Thyroid gland (tissue), 4 donors: ENCODE data around the gene CD93. TPM values are rescaled to one million over a fixed set of nuclear protein-coding genes. Genes with fewer than 3 reads are reported as not detected.

ENCODE experiments used
- DNase-seq, 2 donors: peaks; one replicate each; pipeline ENCODE4 v3.0.0-alpha.2; 2019
- H3K27ac ChIP-seq, 3 donors: fragments of 200-600 bp; sonication (generic); 1 replicate in 2 of 3; 2 replicates in 1 of 3; pipeline ENCODE4 v1.5.1; 2016 to 2019; ENCODE audit warnings: mild to moderate bottlenecking in 1 of 3, moderate library complexity in 1 of 3
- H3K27me3 ChIP-seq: fragments of 200-600 bp; sonication (generic); one replicate; pipeline ENCODE4 v1.5.1; 2019
- H3K36me3 ChIP-seq, 2 donors: fragments of 200-600 bp; sonication (generic); one replicate each; pipeline ENCODE4 v1.5.1; 2016 to 2019
- H3K4me1 ChIP-seq, 2 donors: fragments of 200-600 bp; sonication (generic); one replicate each; pipeline ENCODE4 v1.5.1; 2017 to 2019
- H3K4me3 ChIP-seq, 3 donors: fragments of 200-600 bp; sonication (generic); replicated peaks in 1 of 3; 1 replicate in 2 of 3; 2 replicates in 1 of 3; pipeline ENCODE4 v1.5.1; 2016; ENCODE audit warnings: mild to moderate bottlenecking in 1 of 3
- H3K9me3 ChIP-seq: fragments of 200-600 bp; sonication (generic); one replicate; pipeline ENCODE4 v1.5.1; 2017
- POLR2A ChIP-seq, 2 donors: fragments of 450-650 bp; IDR thresholded peaks; one replicate each; pipeline ENCODE4 v1.6.1; 2017; ENCODE audit warnings: antibody characterized with exemption in 2 of 2, mild to moderate bottlenecking in 2 of 2, moderate library complexity in 1 of 2
- WGBS, 2 donors: methylation state at CpG; one replicate each; pipeline ENCODE4 v1.1.5; 2017; 5-methylcytosine and 5-hydroxymethylcytosine counted together
- intact Hi-C: fragments of 100-400 bp; cut with DNase I; formaldehyde crosslinking; loops from one replicate; pipeline ENCODE4 v1.15.1; 2023
- total RNA-seq, 4 donors: library from RNA; depleted of rRNA; stranded (reverse); fragments of >200 nt; gene quantifications; one replicate each; pipeline ENCODE4 v1.2.3, GENCODE V29; 2016
- TF ChIP-seq, protein P1 (sequence below), 6 experiments: fragments of 200-600 bp in 3 of 6; fragments of 450-650 bp in 3 of 6; sonication (generic) in 3 of 6; IDR thresholded peaks; one replicate each; pipeline ENCODE4 v1.5.1; 2016 to 2019; ENCODE audit warnings: antibody characterized with exemption in 6 of 6, mild to moderate bottlenecking in 2 of 6, inconsistent platforms in 1 of 6, moderate library complexity in 1 of 6

The CD93 gene
- total RNA-seq, 4 donors from 2014 or later = 13.6 to 53.8 (median 24.0) TPM

DNA sequence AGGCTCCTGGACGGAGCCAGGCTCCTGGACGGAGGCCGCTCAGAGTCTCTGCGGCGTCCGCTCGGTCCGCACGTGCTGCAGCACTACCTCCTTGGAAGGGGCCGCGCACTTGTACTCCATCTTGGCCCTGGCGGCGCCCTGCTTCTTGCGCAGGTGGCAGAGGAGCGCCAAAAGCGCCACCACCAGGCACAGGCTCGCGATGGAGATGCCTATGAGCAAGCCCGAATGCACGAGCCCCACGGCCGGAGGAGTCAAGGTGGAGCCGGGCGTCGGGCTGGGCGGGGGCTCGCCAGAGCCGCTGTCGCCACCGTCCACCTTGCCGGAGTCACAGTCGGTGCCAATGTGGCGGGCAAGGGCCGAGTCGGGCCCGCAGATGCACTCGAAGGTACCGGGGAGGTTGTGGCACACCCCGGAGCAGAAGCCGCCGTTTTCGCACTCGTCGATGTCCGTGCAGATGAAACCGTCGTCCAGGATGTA is 38.3 kb downstream of the CD93 start:
- Histone ChIP-seq H3K27me3 (no peaks in the 10 kb centered on the region), H3K4me1 (peaks cover 24 to 47% of the 10 kb centered on the region in 2 donors), H3K27ac (peak overlapping the region; percentile 57 to 88 (median 85)), H3K36me3 (no peaks in the 10 kb centered on the region), H3K4me3 (peak overlapping the region in 2 of 3 donors; percentile 25 to 53), H3K9me3 (no peaks in the 10 kb centered on the region)
- WGBS, 2 donors = 18 to 21% methylated on average over 21 to 42 of the region's 47 CpGs
- TF ChIP-seq, protein P1, sequence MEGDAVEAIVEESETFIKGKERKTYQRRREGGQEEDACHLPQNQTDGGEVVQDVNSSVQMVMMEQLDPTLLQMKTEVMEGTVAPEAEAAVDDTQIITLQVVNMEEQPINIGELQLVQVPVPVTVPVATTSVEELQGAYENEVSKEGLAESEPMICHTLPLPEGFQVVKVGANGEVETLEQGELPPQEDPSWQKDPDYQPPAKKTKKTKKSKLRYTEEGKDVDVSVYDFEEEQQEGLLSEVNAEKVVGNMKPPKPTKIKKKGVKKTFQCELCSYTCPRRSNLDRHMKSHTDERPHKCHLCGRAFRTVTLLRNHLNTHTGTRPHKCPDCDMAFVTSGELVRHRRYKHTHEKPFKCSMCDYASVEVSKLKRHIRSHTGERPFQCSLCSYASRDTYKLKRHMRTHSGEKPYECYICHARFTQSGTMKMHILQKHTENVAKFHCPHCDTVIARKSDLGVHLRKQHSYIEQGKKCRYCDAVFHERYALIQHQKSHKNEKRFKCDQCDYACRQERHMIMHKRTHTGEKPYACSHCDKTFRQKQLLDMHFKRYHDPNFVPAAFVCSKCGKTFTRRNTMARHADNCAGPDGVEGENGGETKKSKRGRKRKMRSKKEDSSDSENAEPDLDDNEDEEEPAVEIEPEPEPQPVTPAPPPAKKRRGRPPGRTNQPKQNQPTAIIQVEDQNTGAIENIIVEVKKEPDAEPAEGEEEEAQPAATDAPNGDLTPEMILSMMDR (IDR thresholded peaks at IDR 0.05) = no peak
- no peak for TF ChIP-seq POLR2A (IDR thresholded peaks at IDR 0.05)
- intact Hi-C loops = loop anchor here (10.0 kb wide), 1 partner anchor 297 kb away; no protein-coding TSS in a partner anchor
- peak; percentile 27 to 31 for DNase-seq

DNA sequence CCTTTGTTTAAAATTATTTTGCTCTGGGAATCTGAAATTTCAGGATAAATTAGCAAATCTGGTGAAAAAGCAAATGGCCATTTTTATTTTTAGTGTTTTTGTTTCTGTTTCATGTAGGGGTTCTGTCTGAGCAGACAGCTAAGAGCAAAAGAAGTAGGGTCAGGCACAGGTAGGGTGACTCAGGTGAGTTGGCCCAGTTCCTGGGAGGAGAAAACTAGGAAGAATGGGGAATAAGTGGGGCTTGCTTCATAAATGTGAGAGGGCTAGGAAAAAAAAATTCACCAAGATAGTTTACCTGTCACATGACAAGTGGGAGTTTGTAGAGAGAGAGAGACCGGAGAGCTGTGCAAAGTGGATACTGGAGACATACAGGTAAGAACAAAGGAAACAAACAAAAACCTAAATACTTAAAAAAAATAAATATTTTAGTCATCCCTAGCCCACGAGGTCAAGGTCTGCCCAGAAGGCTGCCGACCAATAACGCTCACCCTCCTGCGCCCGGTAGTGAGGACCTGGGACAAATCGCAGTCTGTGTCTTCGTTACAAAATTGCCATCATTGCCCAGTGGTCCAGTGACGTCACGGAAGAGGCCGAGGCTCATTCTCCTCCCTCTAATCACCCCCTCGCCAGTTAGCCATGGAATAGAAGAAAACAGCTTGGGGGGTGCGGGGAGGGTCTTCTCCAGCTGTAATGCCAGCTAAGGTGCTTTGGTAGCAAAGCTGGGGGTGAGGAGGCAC is 39.0 kb downstream of the CD93 start:
- Histone ChIP-seq H3K27me3 (no peaks in the 10 kb centered on the region), H3K4me1 (peaks cover 24 to 47% of the 10 kb centered on the region in 2 donors), H3K9me3 (no peaks in the 10 kb centered on the region), H3K27ac (peak overlapping the region; percentile 11 to 88 (median 85)), H3K36me3 (no peaks in the 10 kb centered on the region), H3K4me3 (peak overlapping the region in 2 of 3 donors; percentile 3 to 53)
- TF ChIP-seq, protein P1 (IDR thresholded peaks at IDR 0.05) = no peak
- TF ChIP-seq POLR2A (IDR thresholded peaks at IDR 0.05) = no peak
- intact Hi-C loops = loop anchor here (10.0 kb wide), 1 partner anchor 298 kb away; no protein-coding TSS in a partner anchor
- DNase-seq = peak; percentile 69 to 70
- 44 to 53% methylated on average over 13 of the region's 13 CpGs for WGBS, 2 donors

DNA sequence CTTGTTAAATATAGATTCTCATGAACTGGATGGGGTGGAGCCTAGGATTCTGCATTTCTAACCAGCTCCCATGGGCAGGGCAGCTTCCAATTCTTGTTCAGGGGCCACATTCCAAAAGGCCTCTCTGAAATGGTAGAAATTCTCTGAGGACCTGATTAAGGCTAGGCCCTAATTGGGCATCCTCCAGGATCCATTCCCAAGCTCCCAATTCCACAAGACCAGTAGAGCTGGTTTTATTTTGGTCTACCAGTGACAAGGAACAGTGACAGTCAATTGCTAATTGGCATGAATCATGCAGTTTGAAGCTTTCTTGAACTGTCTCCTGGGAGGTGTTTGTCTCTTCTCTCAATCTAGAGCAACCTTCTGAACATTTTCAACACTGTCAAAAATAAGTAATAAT is 39.7 kb downstream of the CD93 start:
- Histone ChIP-seq H3K36me3 (no peaks in the 10 kb centered on the region), H3K27me3 (no peaks in the 10 kb centered on the region), H3K9me3 (no peaks in the 10 kb centered on the region), H3K4me3 (no peak overlapping the region), H3K27ac (peak overlapping the region; percentile 2 to 88 (median 85)), H3K4me1 (peaks cover 24 to 46% of the 10 kb centered on the region in 2 donors)
- intact Hi-C loops = loop anchor here (10.0 kb wide), 1 partner anchor 298 kb away; no protein-coding TSS in a partner anchor
- DNase-seq = no peak
- TF ChIP-seq POLR2A (IDR thresholded peaks at IDR 0.05) = no peak
- TF ChIP-seq, protein P1 (IDR thresholded peaks at IDR 0.05) = no peak

DNA sequence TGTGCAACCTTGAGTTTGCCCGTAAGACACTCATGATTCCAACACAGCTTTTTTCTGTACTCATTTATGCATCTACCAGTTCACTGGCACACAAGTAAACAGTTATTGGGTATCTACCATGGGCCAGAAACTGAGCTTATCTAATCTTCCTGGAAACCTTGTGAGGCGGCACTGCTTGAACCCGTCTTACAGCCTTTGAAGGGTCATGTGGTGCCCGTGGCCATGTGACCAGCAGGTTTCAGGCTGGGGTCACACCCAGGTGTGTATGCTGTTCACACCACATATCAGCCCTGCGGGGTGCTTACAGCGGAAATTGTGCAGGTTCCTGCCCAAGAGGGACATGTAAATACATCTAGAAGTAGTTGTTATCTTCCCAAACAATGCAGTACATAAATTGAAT is 42.7 kb downstream of the CD93 start:
- no peak for DNase-seq
- Histone ChIP-seq H3K27ac (no peak overlapping the region), H3K36me3 (no peaks in the 10 kb centered on the region), H3K9me3 (no peaks in the 10 kb centered on the region), H3K27me3 (no peaks in the 10 kb centered on the region), H3K4me3 (no peak overlapping the region), H3K4me1 (peaks cover 23 to 28% of the 10 kb centered on the region in 2 donors)
- WGBS, 2 donors = 87 to 89% methylated on average over 6 of the region's 6 CpGs
- intact Hi-C loops = loop anchor here (10.0 kb wide), 1 partner anchor 301 kb away; no protein-coding TSS in a partner anchor
- TF ChIP-seq, protein P1 (IDR thresholded peaks at IDR 0.05) = no peak
- TF ChIP-seq POLR2A (IDR thresholded peaks at IDR 0.05) = no peak

DNA sequence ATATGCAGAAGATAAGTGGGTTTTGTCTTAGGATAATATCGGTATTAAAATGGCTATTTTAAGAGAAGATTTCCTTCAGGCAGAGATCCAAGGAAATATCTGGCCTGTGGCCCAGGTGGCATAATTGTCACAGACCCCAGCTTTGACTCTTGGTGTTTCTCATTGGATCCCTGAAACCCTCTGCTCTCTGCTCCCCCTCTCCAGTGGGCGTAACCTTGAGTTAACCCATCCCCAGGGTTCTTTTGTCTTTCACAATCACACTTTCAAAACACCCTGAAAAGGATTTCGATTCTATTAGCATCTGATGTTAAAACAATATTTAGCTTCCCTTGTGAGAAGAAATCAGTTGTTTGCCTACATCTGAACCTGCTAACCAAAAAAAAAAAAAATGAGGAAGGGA is 43.9 kb downstream of the CD93 start:
- no peak overlapping the region for H3K4me3 ChIP-seq
- H3K4me1 ChIP-seq = peaks cover 12 to 17% of the 10 kb centered on the region in 2 donors
- intact Hi-C loops = loop anchor here (10.0 kb wide), 1 partner anchor 303 kb away; no protein-coding TSS in a partner anchor
- H3K27ac ChIP-seq = no peak overlapping the region
- TF ChIP-seq, protein P1 (IDR thresholded peaks at IDR 0.05) = no peak
- no peak for TF ChIP-seq POLR2A (IDR thresholded peaks at IDR 0.05)
- no peaks in the 10 kb centered on the region for H3K27me3 ChIP-seq
- 49 to 53% methylated on average over 3 of the region's 3 CpGs for WGBS, 2 donors
- no peak for DNase-seq
- no peaks in the 10 kb centered on the region for H3K36me3 ChIP-seq
- H3K9me3 ChIP-seq = no peaks in the 10 kb centered on the region
